Measurements from ENCODE around the gene ATP6V1C2.
A peak's percentile ranks its signal among the peaks of the same experiment; 100 is the strongest.

Gene ATP6V1C2

GRCh38 chr2:10790228-10790973 is 69.0 kb downstream of the ATP6V1C2 start:
- DNase-seq (ENCODE audit: extremely low spot score): no peak
- CTCF ChIA-PET: interaction anchor here (1.4 to 3.4 kb wide), 3 partner anchors 8 to 42 kb away, joined by 4 to 10 read pairs (median 9); no protein-coding TSS in a partner anchor
- POLR2A ChIA-PET: interaction anchor here (0.6 kb wide), 1 partner anchor 733 kb away, joined by 3 read pairs; no protein-coding TSS in a partner anchor
- TF ChIP-seq CTCF (IDR thresholded peaks at IDR 0.05; ENCODE audit: control extremely low read depth, extremely low read depth, low read depth, missing control alignments): no peak

- ChIA-PET POLR2A (no interaction called here), CTCF (interaction anchor here (0.7 to 3.4 kb wide), 5 partner anchors 9 to 41 kb away, joined by 3 to 10 read pairs (median 4); no protein-coding TSS in a partner anchor)
- no peak for TF ChIP-seq CTCF (IDR thresholded peaks at IDR 0.05; ENCODE audit: control extremely low read depth, extremely low read depth, low read depth, missing control alignments)
- peak; percentile 22 for DNase-seq (ENCODE audit: extremely low spot score)
Observed at GRCh38 chr2:10792001-10792634, 70.7 kb downstream of the ATP6V1C2 start.

- no peak for TF ChIP-seq CTCF (IDR thresholded peaks at IDR 0.05; ENCODE audit: control extremely low read depth, extremely low read depth, low read depth, missing control alignments)
- CTCF ChIA-PET: interaction anchor here (0.7 to 3.4 kb wide), 2 partner anchors 11 to 40 kb away, joined by 3 to 9 read pairs; no protein-coding TSS in a partner anchor
- POLR2A ChIA-PET: no interaction called here
- no peak for DNase-seq (ENCODE audit: extremely low spot score)
Observed at GRCh38 chr2:10792660-10793400, 71.4 kb downstream of the ATP6V1C2 start.

GRCh38 chr2:10793816-10794215 is 72.4 kb downstream of the ATP6V1C2 start:
- POLR2A ChIA-PET: no interaction called here
- TF ChIP-seq CTCF (IDR thresholded peaks at IDR 0.05; ENCODE audit: control extremely low read depth, extremely low read depth, low read depth, missing control alignments): no peak
- CTCF ChIA-PET: no interaction called here
- no peak for DNase-seq (ENCODE audit: extremely low spot score)

GRCh38 chr2:10794876-10795275 is 73.4 kb downstream of the ATP6V1C2 start:
- POLR2A ChIA-PET: no interaction called here
- DNase-seq (ENCODE audit: extremely low spot score): no peak
- CTCF ChIA-PET: no interaction called here
- TF ChIP-seq CTCF (IDR thresholded peaks at IDR 0.05; ENCODE audit: control extremely low read depth, extremely low read depth, low read depth, missing control alignments): no peak

- no peak for TF ChIP-seq CTCF (IDR thresholded peaks at IDR 0.05; ENCODE audit: control extremely low read depth, extremely low read depth, low read depth, missing control alignments)
- ChIA-PET CTCF (interaction anchor here (1.0 kb wide), 1 partner anchor 10 kb away, joined by 3 read pairs; no protein-coding TSS in a partner anchor), POLR2A (no interaction called here)
- DNase-seq (ENCODE audit: extremely low spot score): no peak
Observed at GRCh38 chr2:10795508-10796046, 74.1 kb downstream of the ATP6V1C2 start.
